EL (cell line): ENCODE measurements around the gene CABP2.

ENCODE experiments used
- DNase-seq: peaks from one replicate; pipeline ENCODE4 v3.0.0-alpha.2; 2016

Gene CABP2

DNA sequence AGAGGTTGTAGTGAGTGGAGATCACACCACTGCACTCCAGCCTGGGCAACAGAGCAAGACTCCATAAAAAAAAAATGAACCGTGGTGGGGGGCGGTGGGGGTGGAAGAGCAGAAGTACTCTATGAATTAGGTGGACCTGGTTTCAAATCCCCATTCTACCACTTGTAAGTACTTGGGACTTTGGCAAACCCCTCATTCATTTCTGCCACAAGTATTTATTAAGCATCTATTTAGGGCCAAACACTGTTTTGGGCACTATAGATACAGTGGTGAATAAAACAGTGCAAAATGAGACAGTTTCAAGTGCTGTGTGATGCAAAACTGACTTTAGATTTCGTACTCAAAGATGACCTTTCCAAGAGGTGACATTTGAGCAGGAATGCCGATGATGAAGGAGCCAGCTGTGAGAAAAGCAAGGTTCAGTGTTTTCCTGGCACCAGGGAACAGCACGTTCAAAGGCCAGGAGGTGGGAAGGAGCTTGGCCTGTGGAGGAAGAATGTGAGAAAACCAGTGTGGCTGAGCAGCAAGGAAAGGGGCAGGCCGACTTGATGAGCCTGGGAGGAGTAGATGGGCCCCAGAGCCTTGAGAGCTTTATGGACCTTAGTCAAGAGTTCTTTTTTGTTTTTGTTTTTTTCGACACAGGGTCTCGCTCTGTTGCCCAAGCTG is 52.8 kb downstream of the CABP2 start:
- DNase-seq, result no peak

- no peak for DNase-seq
These were observed 53.8 kb downstream of the CABP2 start for GRCh38 chr11:67469508-67469811.
